Effector CD4-positive, alpha-beta T cell (primary cell): ENCODE measurements around the gene EPHB2.
A peak's percentile ranks its signal among the peaks of the same experiment; 100 is the strongest.
"Not testable (repeated sequence)": the region's sequence is repeated elsewhere in the genome, so short reads cannot be mapped to it uniquely, and the experiment has no call there.

ENCODE experiments used
- DNase-seq: peaks from one replicate; pipeline ENCODE4 v3.0.0-alpha.2; 2020

The EPHB2 gene

DNA sequence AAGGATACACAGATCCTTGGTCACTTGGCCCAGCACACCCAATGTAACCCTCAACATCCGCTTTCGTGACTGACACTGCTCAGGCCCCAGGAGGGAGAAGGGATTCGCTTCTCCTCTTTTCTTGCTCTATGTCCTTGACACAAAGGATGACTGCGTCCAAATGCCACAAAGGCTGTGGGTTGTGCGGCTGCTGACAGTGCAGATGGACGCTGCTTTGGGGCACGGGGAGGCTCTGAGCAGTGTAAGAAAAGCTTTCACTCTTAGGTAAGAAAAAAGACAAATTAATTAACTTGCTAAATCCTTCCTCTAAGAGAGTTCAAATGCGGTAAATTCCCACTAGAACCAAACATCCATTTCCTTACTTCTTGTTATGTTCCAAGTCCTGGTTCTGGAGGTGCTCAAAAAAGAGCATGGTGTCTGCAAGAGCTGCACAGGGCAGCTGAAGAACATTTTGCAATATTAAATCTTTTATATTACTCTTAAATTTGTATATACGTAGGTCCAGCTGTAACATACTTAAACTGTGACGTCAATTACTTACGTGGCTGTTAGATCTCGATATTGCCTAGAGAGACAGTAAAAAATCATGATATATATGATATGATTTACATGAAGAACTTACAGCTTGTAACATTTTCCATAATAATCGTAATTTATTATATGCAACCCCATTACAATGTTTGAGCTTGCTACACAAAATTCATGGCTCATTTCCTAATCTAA, 19.4 kb upstream of the EPHB2 start:
- no peak for DNase-seq

GRCh38 chr1:22694172-22694571, 16.5 kb upstream of the EPHB2 start:
- no peak for DNase-seq

GRCh38 chr1:22696610-22697009, 14.0 kb upstream of the EPHB2 start:
- DNase-seq = no peak

DNA sequence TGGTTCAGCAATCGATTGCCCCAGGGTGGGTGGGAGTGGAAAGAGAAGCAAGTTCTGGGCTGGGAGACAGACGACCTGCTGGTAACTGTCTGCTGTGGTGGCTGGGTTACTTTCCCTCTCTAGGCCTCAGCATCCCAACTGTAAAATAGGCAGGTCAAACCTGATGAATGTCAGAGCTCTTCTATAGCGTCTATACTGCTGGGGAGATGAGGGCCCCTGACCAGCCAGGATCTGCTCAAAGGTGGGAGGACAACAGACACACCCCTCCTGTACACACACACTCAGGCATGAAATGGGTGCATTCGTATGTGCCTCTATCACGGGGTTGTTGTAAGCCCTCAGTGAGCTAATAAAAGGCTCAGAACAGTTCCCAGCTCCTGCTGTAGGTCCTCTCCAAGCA, 12.7 kb upstream of the EPHB2 start:
- no peak for DNase-seq

GRCh38 chr1:22699681-22700520, 10.7 kb upstream of the EPHB2 start:
- DNase-seq = no peak

DNA sequence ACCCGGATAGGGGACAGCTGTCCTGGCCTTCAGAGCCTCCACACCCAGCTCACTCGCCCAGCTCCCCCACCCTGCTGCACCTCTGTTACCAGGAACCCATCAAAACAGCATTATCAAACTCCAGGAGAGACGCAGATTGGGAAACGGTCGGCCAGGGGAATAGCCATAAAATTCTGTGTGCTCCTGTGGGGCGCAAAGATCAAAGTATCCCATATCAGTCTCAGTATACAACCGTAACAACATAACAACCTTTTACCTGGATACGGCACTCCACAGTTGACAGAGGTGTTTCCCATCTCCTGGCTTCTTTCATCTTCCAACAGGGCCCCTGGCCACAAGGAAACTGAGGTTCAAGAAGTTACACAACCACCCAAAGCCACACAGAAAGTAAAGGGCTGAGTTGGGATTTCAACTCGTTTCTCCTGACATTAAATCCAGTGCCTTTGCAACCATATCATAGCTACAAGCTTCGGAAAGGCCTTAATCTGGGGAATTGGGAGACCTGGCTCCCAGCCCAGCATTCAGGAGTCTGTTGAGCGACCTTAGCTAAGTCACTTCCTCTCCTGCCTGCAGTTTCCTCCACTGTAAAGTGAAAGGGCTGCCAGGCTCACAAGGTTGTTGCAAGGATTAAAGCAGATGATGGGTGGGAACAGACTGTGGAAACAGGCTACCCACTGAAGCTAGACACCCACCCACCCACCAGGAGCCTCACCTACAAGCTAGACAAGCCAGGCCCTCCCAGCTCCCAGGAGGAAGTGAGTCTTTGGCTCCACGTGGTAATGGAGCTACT, 8.1 kb upstream of the EPHB2 start:
- no peak for DNase-seq

- peak; percentile 57 for DNase-seq
Measured at GRCh38 chr1:22704440-22705067, 6.1 kb upstream of the EPHB2 start.

- no peak for DNase-seq
Measured at GRCh38 chr1:22705586-22705985, 5.1 kb upstream of the EPHB2 start.

GRCh38 chr1:22706100-22706499, 4.5 kb upstream of the EPHB2 start:
- not testable (repeated sequence) for DNase-seq

DNA sequence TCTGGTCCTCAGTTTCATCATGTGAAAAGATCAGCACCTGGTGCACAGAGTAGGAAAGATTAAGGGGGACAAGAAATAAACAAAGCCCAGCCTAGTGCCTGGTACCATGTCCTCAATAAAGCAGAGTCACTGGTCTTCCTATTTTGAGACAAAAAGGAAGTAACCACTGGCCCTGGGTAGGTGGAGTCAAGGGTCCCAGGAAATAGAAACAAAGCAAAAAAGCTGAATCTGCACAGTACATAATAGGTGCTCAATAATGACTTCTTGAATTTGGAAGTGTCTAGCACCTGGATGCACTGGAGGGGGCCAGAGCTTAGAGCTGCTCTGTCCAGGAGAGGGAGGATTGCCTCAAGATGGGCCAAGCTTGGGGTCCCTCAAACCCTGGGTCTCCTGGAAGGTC, 1.9 kb upstream of the EPHB2 start:
- no peak for DNase-seq

GRCh38 chr1:22709227-22709626, 1.4 kb upstream of the EPHB2 start:
- DNase-seq = no peak

- DNase-seq = no peak
Measured at GRCh38 chr1:22709891-22710700, 543 bp upstream of the EPHB2 start.

DNA sequence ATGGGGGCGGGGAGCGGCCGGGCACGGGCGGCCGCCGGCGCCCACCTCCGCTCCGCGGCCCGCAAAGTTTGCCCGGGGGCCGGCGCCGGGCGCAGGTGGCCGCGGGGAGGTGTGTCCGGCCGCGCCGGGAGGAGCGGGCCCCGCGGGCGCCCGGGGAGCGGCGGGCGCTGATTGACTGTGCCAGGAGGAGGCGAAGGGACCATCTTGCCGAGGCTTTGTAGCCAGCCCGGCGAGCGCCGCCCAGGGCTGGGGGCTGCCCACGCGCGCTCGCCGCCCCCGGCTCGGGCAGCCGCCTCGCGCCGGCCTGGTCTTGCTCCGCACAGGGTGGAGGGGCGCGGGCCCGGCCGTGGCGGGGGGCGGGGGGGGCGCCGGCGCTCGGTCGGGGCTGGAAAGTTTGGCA, 432 bp downstream of the EPHB2 start:
- no peak for DNase-seq

- no peak for DNase-seq
Measured at GRCh38 chr1:22711591-22712501, 1.2 kb downstream of the EPHB2 start.

GRCh38 chr1:22712502-22713271, 2.0 kb downstream of the EPHB2 start:
- no peak for DNase-seq

GRCh38 chr1:22714455-22714854, 3.8 kb downstream of the EPHB2 start:
- no peak for DNase-seq

GRCh38 chr1:22717037-22717760, 6.6 kb downstream of the EPHB2 start:
- no peak for DNase-seq

- no peak for DNase-seq
Measured at GRCh38 chr1:22721122-22721873, 10.7 kb downstream of the EPHB2 start.
